Measurements from ENCODE around the gene MYADM.

GRCh38 chr19:53907193-53907581 is 39.5 kb downstream of the MYADM start:
- no peak for TF ChIP-seq TCF7 (CRISPR knock-in tag; IDR thresholded peaks at IDR 0.05; ENCODE audit: low read depth)
- TF ChIP-seq, protein P1, sequence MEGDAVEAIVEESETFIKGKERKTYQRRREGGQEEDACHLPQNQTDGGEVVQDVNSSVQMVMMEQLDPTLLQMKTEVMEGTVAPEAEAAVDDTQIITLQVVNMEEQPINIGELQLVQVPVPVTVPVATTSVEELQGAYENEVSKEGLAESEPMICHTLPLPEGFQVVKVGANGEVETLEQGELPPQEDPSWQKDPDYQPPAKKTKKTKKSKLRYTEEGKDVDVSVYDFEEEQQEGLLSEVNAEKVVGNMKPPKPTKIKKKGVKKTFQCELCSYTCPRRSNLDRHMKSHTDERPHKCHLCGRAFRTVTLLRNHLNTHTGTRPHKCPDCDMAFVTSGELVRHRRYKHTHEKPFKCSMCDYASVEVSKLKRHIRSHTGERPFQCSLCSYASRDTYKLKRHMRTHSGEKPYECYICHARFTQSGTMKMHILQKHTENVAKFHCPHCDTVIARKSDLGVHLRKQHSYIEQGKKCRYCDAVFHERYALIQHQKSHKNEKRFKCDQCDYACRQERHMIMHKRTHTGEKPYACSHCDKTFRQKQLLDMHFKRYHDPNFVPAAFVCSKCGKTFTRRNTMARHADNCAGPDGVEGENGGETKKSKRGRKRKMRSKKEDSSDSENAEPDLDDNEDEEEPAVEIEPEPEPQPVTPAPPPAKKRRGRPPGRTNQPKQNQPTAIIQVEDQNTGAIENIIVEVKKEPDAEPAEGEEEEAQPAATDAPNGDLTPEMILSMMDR (IDR thresholded peaks at IDR 0.05) = no peak
- no peak for TF ChIP-seq ATF2 (CRISPR knock-in tag; IDR thresholded peaks at IDR 0.05; ENCODE audit: borderline replicate concordance, low read depth)
- TF ChIP-seq ELF4 (CRISPR knock-in tag; IDR thresholded peaks at IDR 0.05; ENCODE audit: low read depth) = no peak
- TF ChIP-seq GTF2I (CRISPR knock-in tag; conservative IDR thresholded peaks at IDR 0.05) = no peak
- TF ChIP-seq, protein P2, sequence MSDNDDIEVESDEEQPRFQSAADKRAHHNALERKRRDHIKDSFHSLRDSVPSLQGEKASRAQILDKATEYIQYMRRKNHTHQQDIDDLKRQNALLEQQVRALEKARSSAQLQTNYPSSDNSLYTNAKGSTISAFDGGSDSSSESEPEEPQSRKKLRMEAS (CRISPR knock-in tag; IDR thresholded peaks at IDR 0.05) = no peak
- TF ChIP-seq, protein P3, sequence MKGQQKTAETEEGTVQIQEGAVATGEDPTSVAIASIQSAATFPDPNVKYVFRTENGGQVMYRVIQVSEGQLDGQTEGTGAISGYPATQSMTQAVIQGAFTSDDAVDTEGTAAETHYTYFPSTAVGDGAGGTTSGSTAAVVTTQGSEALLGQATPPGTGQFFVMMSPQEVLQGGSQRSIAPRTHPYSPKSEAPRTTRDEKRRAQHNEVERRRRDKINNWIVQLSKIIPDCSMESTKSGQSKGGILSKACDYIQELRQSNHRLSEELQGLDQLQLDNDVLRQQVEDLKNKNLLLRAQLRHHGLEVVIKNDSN (CRISPR knock-in tag; IDR thresholded peaks at IDR 0.05) = no peak
- TF ChIP-seq, protein P4, sequence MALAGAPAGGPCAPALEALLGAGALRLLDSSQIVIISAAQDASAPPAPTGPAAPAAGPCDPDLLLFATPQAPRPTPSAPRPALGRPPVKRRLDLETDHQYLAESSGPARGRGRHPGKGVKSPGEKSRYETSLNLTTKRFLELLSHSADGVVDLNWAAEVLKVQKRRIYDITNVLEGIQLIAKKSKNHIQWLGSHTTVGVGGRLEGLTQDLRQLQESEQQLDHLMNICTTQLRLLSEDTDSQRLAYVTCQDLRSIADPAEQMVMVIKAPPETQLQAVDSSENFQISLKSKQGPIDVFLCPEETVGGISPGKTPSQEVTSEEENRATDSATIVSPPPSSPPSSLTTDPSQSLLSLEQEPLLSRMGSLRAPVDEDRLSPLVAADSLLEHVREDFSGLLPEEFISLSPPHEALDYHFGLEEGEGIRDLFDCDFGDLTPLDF (CRISPR knock-in tag; IDR thresholded peaks at IDR 0.05) = no peak
- no peak for TF ChIP-seq NFE2L1 (CRISPR knock-in tag; IDR thresholded peaks at IDR 0.05)

Measured in WTC11 (cell line).